Activated CD8-positive, alpha-beta memory T cell treated with anti-CD3 and anti-CD28 coated beads for 4 hours (primary cell): Measurements from ENCODE around the gene EGR1.
"Not testable (repeated sequence)": the region's sequence is repeated elsewhere in the genome, so short reads cannot be mapped to it uniquely, and the experiment has no call there.

Experiments
- DNase-seq, 2 donors: peaks; one replicate each; pipeline ENCODE4 v3.0.0-alpha.2; 2020; ENCODE audit warnings: low read depth in 2 of 2

The EGR1 gene

GRCh38 chr5:138507485-138507884, 42.2 kb downstream of the EGR1 start:
- DNase-seq, result not testable (repeated sequence)

DNA sequence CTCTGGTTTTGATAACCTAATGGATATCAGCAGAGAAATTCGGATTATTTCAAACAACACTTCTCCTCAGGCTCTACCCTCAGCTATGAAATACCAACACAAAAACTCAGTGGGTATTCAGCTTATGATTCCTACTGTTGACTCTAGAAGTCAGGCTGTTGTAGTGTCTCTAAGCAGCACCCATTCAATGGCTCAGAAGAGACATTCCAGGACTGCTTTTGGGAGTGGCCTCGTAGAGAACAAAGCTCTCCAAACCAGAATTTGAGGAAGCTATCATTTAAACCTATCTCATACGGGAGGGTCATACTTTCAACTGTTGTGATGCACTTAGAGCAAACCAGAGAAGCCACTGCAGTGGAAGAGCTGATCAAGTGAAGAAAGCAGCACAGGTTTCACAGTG, 43.7 kb downstream of the EGR1 start:
- no peak for DNase-seq

DNA sequence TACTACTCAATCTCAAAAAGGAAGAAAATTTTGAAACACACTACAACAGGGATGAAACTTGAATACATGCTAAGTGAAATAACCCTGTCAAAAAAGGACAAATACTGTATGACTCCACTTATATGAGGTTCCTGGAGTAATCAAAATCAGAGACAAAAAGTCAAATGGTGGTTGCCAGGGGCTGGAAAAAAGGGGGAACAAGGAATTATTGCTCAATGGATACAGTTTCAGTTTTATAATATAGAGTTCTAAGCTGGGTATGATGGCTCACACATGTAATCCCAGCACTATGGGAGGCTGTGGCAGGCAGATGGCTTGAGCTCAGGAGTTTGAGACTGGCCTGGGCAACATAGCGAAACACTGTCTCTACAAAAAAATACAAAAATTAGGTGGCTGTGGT, 48.7 kb downstream of the EGR1 start:
- DNase-seq, result no peak

DNA sequence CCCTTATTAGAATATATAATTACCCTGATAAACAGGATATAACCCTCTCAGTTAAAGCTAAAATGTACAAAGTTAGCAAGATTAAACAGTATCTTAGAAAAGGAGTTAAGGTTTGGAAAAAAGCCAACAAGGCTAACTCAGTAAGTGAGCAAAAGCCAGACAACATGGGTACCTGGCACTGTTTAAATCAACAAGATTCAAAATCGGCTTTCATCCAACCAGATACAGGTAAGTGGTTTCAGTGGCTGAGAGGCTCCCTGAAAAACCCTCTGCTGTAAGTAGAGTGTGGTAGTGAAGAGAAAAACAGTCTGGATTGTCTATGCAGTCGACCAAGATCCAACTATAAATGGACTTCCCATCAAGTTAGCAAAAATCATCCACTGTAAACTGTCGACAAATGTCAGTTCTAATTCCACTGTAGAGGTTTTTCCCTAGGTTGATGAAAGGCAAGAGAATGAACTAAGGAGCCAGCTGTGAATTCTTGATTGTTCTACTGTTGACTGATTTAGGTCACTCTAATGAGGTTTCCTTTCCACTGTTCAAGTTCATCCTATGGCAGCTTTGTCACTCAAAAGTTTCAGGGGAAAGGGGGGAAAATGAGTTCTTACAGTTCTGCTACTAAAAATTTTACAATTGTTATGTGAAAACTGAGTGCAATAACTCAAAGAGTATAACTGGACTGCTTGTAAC, 50.4 kb downstream of the EGR1 start:
- no peak for DNase-seq

DNA sequence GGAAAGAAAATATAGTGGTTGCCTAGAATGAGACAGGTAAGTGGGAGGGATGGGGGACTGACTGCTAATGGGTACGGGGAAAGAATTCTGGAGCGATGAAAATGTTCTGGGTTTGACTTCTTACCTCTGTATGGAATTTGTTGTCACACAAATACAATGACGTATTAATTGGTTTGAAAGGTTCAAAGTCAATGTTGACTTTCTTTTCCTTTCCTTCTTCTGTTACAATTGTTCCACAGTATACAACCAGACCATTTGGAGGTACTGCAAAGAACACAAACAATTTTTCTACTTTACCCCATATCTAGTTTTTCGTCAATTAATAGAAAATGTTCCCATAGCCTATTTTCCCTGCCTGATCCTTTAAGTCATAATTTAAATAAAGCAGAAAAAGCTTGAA, 52.2 kb downstream of the EGR1 start:
- no peak for DNase-seq
